ENCODE measurements around the gene TMEM139.

GRCh38 chr7:143237366-143237765 lies 47.4 kb upstream of the TMEM139 start:
- TF ChIP-seq CTCF (IDR thresholded peaks at IDR 0.05; ENCODE audit: poor library complexity): no peak
- TF ChIP-seq EZH2 (IDR thresholded peaks at IDR 0.05; ENCODE audit: borderline replicate concordance): no peak
